NCI-H187 (cell line): ENCODE data around the gene CABP7.

Source experiments
- DNase-seq, 2 experiments: peaks; one replicate each; lab custom pipeline; 2025; lab: John Stamatoyannopoulos, UW

Gene CABP7

DNA sequence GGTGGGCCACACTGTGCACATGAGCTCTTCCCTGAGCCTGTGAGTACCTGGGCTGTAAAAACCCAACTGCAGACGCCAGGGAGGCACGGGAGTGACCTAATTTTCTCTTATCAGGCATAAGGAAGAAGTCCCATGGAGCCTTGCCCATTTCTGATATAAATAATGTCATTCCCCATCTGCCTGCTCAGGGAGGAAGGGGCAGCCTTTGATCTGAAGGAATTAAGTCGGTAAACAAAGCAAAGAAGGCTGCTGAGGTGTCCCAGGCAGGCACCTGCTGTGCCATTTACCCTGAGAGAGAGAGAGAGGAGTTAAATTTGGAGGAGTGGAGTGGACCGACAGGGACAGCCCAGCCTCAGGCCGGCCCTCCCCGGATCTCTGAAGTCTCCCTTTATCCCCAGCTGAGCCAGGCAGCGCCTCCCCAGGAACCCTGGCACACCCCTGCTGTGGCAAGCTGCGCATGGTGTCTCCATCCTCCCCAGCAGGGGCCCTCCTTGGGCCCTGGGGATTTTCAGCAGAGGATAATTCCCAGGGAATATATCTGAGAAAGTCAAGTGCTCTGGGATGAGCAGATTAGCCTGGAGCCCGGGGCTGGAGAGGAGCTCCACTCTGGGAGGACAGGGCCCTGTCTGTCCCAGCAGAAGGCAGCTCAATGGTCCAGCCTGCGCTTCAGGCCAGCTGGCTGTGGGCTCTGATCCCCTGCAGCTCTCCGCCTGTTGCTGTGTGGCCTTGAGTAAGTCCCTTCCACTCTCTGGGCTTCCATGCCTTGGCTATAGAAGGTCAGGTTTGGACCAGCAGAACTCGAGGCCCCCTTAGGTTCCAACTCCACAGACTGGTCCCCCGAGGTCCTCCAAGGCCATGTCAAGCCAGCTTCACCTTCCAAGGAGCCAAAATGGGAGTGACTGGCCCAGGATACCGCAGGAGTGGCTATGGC is 17.5 kb upstream of the CABP7 start:
- no peak for DNase-seq

DNA sequence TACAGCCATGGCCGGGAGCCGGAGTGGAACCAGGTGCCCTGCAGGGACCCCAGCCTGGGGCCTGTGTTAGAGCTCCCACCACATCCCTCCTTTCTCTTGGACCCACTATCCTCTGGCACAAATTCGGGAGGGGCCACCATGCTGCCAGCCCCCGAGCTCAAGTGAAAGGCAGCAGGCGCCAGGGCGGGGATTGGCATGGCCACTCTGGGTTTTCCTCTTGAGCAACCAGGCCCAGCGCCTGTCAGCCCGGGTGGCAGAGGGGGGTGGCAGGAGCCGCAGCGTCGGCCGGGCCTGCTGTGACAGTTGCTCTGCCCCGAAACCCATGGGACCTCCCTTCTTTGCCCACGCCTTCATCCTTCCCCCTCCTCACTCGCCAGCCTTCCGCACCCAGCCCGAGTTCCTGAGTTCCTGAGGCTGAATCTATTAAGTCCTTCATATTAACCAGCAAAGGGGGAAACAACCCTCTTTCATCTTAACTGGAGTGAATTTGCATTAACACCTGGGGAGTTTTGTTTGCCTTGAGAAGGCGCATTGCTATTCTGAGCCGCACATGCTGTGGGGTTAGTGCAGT is 16.8 kb upstream of the CABP7 start:
- no peak for DNase-seq

DNA sequence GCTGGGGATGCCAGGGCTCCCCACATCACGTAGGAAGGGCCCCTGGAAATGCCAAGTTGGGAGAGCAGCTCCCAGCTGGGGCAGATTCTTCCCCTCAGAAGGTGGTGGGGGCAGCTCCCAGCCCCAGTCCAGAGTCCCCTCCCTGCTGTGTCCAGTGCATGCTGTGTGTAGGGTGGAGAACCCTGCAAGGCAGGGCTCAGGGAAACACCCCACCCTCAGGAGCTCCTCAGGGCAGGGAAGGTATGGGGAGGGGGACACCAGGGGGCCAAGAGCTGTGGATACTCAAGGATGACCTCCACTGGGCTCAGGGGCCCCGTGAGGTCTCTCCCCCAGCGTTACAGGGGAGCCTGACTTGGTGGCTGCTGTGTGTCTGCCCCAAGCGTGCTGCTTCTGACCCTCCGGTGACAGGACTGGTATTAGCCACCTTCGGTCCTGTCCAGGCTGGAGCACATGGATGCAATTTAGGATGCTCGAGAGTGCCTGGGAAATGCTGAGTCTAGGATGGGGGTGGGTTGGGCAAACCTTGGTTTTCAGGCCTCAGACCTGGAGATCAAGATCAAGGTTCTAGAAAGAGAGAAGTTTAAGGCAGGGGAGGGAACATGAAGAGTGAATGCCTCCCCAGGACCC is 16.1 kb upstream of the CABP7 start:
- no peak for DNase-seq

DNA sequence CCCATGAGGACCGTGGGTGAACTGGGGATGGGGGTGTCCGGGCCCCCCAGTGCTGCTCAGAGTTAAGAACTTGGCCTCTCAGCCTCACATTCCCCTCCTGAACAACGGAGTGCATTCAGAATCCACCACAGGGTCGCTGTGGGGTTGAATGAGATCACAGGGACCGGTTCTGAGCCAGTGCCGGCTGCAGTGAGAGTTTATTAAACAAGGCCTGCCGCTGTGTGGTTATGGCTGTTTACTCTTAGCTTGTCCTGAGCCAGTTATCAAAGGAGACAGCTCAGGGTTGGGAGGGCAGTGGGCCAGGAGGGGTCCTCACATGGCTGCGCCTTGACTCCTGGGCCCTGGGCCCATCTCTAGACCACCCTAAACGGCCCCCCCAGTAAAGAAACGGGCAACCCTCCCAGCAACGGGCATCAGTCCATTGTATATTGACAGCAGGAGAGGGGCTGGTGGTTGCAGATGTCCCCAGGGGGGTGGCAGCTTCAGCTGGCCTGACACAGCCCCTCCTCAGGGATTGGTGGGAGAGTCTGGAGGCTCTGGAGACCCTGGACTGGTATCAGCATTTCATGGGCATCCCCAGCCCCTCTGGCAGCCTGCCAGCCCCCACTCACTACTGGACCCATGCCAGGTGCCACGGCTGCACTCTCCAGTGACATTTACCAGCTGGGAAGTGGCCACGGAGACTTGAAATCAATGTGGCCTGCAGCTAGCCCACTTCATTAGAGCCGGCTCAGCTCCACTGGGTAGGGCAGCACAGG is 15.1 kb upstream of the CABP7 start:
- DNase-seq = no peak

DNA sequence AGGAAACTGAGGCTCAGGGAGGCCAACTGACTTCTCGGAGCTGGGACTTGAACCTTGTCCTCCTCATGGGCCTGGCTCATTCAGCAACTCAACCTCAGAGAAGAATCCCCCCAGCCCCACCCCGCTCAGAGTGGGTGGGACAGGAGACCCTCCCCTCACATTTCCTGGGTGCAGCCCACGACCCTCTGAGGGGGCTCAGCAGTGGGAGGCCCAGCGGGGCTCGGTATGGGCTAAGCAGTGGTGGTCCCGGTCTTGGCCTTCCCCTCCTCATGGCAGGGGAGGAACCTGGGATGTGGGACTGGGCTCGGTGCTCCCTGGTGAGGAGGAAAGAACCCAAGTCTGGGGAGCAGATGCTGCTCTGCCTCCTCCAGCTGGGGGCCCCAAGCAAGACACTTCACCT is 14.2 kb upstream of the CABP7 start:
- no peak for DNase-seq

DNA sequence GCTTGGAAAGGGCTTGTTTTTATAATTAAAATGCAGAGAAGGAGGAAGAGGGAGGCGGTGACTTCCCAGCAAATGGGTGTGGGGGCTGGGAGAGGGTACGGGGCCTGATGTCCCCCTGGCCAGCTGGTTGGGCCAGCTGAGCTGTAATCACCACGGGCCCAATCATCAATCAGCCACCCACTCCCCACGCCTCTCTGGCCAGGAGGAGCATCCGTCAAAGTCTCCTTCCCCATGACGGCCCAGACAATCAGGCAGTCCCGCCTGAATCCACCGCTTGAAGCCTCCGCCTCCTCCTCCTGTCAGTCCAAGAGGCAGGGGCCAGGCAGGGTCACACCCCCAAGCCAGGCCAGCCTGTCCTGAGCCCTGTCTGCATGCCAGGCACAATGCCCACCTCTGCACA is 13.3 kb upstream of the CABP7 start:
- DNase-seq = no peak

DNA sequence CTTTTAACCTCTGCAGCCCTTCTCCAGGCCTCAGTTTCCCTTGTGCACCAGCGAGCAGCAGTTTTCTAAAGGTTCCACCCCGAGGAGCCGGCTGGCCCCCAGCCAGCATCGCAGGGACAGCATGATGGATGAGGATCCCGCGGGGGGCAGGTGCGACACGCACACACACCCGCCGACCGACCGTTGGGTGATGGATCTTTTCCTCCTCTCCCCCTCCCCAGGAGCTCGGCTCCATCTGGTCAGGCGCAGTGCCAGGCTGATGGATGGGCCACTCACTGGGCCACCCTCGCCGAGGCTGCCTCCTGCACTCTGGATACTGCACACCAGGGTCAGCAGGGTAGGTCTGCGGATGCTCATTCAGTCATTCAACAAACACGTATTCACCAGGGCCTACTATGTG is 12.8 kb upstream of the CABP7 start:
- no peak for DNase-seq

DNA sequence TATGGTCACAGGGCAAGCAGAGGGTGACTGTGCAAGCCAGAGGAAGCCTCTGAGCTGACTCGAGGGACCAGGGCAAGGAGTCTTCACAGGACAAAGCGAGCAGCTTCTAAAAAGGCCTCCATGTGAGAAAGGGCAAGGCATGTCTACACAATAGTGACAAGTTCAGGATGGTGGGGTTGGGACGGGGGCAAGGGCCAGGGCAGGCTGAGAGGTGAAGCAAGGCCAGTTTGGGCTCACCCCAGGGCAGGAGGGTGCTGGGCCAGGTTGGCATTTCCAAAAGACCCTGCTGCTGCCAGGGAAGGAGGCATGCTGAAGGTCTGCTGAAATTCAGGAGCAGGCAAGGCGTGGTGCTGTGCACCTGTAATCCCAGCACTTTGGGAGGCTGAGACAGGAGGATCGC is 12.3 kb upstream of the CABP7 start:
- DNase-seq = no peak

DNA sequence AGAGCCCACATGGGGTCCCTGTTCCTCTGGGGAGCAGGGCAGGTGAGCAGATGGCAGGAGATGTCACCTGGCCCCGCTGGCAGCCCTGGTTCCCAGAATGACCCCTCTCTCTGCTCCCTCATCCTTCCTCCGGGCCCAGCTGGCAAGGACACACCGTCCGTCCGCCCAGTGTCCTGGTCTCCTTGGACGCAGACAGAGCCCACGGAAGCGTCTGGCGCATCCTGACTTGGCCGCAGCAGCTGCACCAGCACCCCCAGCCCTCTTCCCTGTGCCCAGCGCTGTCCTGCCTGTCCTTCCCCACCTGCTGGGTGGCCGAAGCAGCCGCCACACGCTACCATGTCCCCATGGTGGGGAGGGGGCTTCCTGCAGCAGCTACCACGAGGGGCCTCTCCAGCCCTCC is 9.6 kb upstream of the CABP7 start:
- no peak for DNase-seq

DNA sequence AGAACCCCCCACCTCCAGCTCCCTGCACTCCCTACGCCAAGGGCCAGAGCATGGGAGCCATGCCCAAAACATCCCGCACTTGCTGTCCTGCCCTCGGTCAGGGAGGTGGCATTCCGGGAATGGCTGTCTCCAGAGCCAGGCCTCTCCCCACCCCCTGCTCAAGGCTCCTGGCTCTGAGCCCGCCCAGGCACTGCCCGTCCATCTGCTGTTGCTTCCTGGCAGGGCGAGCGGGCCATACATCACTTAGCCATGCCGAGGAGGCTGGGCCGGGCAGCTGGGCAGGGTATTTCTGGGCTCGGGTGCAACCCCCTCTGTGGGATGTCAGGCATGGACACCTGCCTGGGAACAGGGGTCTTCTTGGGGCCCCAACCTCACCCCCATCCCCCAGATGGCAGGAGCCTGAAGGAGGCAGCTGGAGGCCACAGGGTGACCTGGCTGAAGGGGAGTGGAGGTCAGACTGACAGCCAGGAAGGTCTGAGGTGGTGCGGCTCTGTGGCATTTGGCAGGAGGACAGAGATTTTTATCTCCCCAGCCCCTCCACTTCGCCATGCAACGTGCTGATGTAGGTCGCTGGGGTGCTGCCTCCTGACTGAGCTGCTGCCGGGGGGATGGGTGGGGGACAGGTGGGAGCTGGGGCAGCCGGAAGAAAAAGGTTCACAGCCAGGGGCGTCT is 8.7 kb upstream of the CABP7 start:
- DNase-seq = no peak

DNA sequence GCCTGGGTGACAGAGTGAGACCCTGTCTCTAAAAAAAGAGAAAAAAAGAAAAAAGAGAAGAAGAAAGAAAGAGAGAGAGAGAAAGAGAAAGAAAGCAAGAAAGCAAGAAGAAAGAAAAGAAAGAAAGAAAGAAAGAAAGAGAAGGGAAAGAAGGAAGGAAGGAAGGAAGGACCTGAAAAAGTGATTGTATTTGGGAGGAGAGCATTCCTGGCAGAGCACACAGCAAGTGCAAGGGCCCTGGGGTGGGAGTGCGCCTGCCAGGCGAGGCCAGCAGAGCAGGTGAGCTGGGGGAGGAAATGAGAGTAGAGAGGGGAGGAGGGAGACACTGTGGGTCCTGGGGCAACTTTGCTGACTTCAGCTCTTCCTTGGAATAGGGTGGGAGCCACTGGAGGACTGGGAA is 7.7 kb upstream of the CABP7 start:
- no peak for DNase-seq

DNA sequence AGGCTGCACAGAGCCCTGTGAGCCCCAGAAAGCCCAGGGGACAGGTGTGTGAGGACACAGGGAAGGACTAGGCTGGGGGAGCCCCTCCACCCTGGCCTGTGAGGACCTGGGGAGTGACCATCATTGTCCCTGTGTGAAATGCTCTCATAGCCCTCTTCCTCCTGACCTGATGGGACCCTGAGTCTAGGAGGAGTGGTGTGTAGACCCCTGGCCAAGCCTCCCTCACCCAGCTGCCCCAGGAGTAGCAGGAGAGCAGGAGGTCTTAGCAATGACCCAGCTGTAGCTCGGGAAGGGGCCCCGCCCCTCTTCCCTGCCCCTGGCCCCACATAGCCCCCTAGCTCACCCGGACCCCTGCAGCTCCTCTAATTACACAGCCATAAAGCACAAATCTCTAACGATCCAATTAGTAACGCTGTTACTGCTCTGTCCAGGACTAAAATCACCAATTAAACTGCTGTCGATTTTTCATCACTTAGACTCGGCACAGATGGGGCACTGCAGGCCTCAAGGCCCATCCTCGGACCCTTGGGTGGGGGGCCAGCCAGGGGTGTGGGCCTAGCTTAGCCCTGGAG is 6.6 kb upstream of the CABP7 start:
- DNase-seq = no peak

DNA sequence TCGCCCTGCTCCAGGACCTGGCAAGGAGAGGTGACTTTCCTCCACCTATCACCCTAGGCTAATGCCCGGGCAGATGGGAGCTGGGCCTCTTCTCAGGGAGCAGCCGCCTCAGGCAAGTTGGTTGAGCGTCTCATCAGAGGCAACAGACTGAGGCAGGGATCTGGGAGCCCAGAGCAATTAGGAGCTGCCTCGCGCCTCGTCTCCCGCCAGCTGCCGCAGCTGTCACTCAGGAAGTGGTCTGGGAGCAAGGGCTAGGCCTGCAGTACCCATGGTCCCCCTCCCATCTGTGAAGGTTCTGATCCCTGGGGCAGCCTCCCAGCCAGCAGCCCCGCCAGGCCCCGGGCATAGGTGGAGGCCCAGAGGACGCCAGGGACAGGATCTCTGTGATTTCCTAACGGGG is 4.6 kb upstream of the CABP7 start:
- no peak for DNase-seq

DNA sequence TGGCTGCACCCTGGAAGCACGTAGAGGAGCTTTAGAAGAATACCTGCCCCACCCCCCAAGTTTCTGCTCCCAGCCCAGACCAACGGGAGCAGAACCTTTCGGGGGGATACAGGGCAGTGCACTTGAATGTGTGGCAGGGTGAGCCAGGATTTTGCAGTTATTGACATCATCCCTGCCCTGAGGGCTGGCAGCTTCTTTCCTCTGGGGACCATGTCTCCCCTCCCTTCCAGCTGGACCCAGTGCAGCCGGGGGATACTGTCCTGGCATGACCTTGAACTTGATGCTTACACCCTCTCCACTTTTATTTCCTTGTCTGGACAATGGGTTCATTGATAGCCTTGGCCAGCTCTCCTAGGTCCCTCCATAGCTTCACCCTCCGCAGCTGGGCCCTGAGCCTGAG is 4.1 kb upstream of the CABP7 start:
- DNase-seq = no peak

DNA sequence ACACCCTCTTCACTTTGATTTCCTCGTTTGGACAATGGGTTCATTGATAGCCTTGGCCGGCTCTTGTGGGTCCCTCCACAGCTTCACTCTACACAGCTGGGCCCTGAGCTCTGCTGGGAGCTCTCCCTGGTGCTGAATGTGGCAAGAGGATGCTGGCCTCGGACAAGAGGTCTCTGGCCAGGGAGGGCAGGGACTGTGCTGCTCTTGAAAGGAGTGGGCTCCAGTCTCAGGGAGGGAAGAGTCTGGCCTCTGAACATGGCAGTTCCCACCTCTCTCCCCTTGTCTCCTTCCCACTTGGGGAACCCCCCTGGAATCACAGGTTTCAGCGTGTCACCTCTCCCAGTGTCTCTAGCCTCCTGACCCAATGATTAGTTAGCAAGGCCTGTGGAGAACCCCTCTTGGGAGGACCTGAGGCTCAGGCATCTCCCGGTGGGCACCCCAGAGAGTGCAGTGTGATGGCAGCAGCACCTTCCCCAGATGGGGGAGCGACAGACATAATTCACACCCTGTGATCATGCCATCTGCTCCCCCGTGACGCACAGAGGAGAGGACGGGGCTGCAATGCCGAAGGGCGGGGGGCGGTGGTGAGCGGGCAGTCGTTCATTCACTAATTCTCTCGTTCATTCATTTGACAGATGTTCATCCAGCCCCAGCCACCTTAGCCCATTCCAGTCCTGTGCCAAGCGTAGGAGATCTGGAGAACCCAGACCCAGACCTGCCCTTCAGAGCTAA is 2.8 kb upstream of the CABP7 start:
- DNase-seq = no peak

DNA sequence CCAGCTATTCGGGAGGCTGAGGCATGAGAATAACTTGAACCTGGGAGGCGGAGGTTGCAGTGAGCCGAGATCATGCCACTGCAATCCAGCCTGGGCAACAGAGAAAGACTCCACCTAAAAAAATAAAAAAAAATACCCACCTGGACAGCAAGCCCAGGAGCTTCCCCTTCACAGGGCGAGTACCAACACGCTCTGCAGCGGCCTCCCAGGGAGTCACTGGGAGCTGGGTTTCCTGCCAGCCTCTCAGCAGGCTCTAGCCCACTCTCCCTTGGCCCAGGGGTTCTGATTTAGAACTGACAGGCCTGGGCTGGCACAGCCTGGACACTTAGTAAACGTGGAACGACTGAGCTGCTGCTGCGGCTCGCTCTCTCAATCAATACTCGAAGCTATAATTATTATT is 2.0 kb upstream of the CABP7 start:
- DNase-seq = no peak

DNA sequence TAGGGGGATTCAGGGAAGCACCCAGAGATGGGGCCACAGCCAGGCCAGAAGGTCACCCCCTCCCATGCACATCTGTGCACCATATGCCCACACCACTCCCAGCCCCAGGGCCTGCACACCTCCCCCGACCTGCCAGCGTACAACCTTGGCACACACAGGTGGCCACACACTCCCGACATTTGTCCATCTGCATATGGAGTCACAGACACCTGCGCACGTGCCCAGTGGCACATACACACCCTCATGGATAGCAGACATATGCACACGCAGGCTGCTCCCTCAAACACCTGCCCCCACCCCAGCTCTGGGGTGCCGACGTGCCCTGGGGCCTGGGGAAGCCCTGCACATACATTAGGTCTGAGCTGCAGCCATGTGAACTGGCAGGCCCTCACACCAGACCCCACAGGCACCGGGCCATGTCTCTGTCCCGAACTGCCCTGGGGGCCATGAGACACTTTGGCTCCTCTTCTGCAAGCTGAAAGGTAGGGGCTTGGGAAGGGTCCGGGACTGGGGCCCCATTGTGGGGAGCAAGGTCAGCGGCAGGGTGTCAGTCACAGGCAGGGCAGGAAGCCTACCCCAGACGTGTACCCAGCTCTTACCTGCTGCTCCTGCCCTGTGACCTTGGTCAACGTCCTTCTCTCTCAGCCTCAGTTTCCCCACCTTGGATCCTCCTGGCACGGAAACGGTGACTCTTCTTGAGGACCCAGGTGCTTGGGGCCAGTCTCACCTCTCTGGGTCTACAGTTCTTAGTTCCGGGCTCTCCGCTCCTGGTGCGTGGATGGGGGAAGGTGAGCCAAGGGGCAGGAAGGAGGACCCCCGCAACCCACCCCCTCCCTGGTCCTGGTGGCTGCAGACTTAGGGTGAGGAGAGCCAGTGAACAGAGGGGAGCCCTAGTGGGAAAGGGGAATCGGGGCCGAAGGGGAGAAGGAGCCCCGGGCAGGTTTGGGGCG is 579 bp upstream of the CABP7 start:
- DNase-seq = no peak

DNA sequence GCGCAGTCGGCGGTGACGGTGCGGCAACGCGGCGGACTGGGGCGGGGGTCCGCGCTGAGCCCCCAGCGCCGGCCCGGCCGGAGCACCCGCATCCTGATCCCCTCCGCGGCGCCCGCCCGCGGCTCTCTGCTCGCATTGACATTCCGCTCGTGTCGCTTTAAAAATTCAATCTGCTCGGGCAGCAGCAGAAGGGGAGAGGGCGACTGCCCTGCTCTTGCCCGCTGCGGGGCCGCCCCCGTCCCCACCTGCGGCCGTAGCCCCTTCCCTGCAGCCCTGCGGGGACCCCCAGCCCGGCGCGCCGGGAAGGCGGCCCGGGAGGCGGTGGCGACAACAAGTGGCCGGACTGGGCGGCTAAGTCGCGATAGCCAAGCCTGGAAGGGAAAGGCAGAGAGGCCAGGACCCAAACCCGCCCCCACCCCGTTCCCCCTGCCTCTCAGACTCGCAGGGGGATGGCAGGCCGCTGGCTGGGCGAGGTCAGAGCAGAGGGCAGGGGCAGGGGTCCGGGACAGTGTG is 1.1 kb downstream of the CABP7 start:
- DNase-seq = no peak

DNA sequence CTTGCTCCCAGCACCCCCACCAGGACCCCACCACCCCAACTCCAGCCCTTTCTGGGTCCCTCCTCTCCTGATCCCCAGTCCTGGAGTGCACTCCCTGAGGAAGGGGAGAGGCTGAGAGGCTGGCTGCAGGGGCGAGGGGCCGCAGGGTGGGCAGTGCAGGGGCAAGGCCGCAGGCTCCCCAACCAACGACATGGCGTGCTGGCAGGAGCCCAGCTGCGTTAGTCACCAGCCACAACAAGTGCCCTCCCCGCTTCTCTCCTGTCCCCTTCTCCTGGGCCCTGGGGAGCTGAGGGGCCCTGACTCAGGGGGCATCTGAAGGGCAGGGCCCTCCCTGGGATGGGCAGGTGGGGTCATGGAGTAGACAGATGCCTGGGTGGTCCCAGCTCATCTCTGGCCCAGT is 2.3 kb downstream of the CABP7 start:
- no peak for DNase-seq

DNA sequence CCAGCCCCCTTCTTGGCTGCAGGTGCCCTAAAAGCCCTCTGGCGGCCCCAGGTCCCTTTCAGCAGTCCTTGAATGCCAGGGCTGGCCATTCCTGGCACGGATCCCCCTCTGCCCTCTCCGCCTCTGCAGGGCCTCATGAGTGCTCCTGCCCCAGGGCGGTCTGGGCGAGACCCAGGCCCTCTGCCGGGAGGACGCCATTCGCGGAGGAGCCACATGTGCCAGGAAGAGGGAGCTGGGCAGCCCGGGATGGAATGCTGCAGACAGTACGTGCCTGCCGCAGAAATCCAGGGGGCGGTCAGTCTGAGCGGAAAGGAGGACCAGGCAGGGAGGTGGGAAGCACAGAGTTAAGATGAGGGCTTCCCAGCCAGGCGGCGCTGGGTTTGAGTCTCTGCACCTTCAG is 2.8 kb downstream of the CABP7 start:
- no peak for DNase-seq
